Measurements from ENCODE around the gene SOX13.

- TF ChIP-seq POLR2A (IDR thresholded peaks at IDR 0.05; ENCODE audit: low read length) (no peak), GATA1 (IDR thresholded peaks at IDR 0.05; ENCODE audit: low read depth, low read length) (no peak)
Measured at GRCh38 chr1:204149107-204149506, 76.2 kb downstream of the SOX13 start.

All from erythroblast (primary cell).